ENCODE measurements around the gene RUNX3. TPM values are rescaled to one million over a fixed set of nuclear protein-coding genes. Genes with fewer than 3 reads are reported as not detected.
A peak's percentile ranks its signal among the peaks of the same experiment; 100 is the strongest.

RUNX3 gene
- total and polyA plus RNA-seq, 2 donors (not counting 1 experiment from before 2014, with no cell fraction given), result 86.0 to 127 TPM

GRCh38 chr1:24966121-24966723 lies 36.1 kb upstream of the RUNX3 start:
- intact Hi-C loops (cut with micrococcal nuclease), result no loop called here
- 80% methylated on average over 1 of the region's 4 CpGs for WGBS (ENCODE audit: insufficient coverage)
- Mint-ChIP-seq H3K9me3 (ENCODE audit: insufficient read depth) (no peaks in the 10 kb centered on the region), H3K27ac (peak overlapping the region; percentile 65), H3K4me1 (peaks cover 51% of the 10 kb centered on the region), H3K27me3 (no peaks in the 10 kb centered on the region), H3K4me3 (peak overlapping the region; percentile 5)
- Histone ChIP-seq H3K9ac (ENCODE audit: low read length) (no peak overlapping the region), H3K4me3 (ENCODE audit: control extremely low read depth in 1 of 5, extremely low read depth in 1 of 5, insufficient read depth in 1 of 5, low read depth in 2 of 5, low read length in 4 of 5) (no peak overlapping the region), H3K79me2 (ENCODE audit: control insufficient read depth, insufficient read depth, low read length) (peaks cover 19% of the 10 kb centered on the region), H4K20me1 (ENCODE audit: control insufficient read depth, insufficient read depth, low read length, poor library complexity, severe bottlenecking) (no peaks in the 10 kb centered on the region), H3K4me1 (ENCODE audit: control insufficient read depth in 2 of 2, insufficient read depth in 2 of 2, low read length in 2 of 2) (peaks cover 21 to 44% of the 10 kb centered on the region in 2 donors), H3K27ac (ENCODE audit: low read length in 2 of 2) (no peak overlapping the region), H3K27me3 (replicated peaks in 1 of 4; ENCODE audit: control extremely low read depth in 1 of 4, control insufficient read depth in 3 of 4, insufficient read depth in 4 of 4, low read length in 3 of 4) (no peaks in the 10 kb centered on the region), H3K4me2 (replicated peaks; ENCODE audit: low read depth, low read length, poor library complexity, severe bottlenecking) (no peak overlapping the region), H3K9me3 (ENCODE audit: control extremely low read depth in 1 of 3, control insufficient read depth in 2 of 3, insufficient read depth in 1 of 3, low read length in 2 of 3) (peaks cover 0 to 7% (median 0%) of the 10 kb centered on the region in 3 donors), H3K36me3 (replicated peaks in 1 of 2; ENCODE audit: control extremely low read depth in 1 of 2, control insufficient read depth in 1 of 2, extremely low read depth in 1 of 2, insufficient read depth in 2 of 2, low read length in 1 of 2) (no peaks in the 10 kb centered on the region), H2AFZ (ENCODE audit: insufficient read depth, low read depth, low read length, poor library complexity, severe bottlenecking) (no peak overlapping the region)
- POLR2A ChIA-PET, result interaction anchor here (1.2 to 4.0 kb wide), 3 partner anchors 13 to 66 kb away, joined by 5 to 22 read pairs (median 17); partner anchors contain the start of gene RUNX3
- no peak for DNase-seq
- CTCF ChIA-PET, result interaction anchor here (0.5 to 11.0 kb wide), 4 partner anchors 34 to 448 kb away, joined by 3 to 131 read pairs (median 6); no protein-coding TSS in a partner anchor
- no peak for ATAC-seq (ENCODE audit: low read depth)
- no peak for TF ChIP-seq EZH2 (IDR thresholded peaks at IDR 0.05; ENCODE audit: borderline replicate concordance, insufficient read depth, low read depth, low read length, poor library complexity, severe bottlenecking)
- TF ChIP-seq, protein P1, sequence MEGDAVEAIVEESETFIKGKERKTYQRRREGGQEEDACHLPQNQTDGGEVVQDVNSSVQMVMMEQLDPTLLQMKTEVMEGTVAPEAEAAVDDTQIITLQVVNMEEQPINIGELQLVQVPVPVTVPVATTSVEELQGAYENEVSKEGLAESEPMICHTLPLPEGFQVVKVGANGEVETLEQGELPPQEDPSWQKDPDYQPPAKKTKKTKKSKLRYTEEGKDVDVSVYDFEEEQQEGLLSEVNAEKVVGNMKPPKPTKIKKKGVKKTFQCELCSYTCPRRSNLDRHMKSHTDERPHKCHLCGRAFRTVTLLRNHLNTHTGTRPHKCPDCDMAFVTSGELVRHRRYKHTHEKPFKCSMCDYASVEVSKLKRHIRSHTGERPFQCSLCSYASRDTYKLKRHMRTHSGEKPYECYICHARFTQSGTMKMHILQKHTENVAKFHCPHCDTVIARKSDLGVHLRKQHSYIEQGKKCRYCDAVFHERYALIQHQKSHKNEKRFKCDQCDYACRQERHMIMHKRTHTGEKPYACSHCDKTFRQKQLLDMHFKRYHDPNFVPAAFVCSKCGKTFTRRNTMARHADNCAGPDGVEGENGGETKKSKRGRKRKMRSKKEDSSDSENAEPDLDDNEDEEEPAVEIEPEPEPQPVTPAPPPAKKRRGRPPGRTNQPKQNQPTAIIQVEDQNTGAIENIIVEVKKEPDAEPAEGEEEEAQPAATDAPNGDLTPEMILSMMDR (IDR thresholded peaks at IDR 0.05), result no peak

GRCh38 chr1:24965571-24965930 lies 35.5 kb upstream of the RUNX3 start:
- TF ChIP-seq EZH2 (IDR thresholded peaks at IDR 0.05; ENCODE audit: borderline replicate concordance, insufficient read depth, low read depth, low read length, poor library complexity, severe bottlenecking), result no peak
- TF ChIP-seq, protein P1 (IDR thresholded peaks at IDR 0.05), result no peak
- Histone ChIP-seq H3K9ac (ENCODE audit: low read length) (no peak overlapping the region), H3K27me3 (replicated peaks in 1 of 4; ENCODE audit: control extremely low read depth in 1 of 4, control insufficient read depth in 3 of 4, insufficient read depth in 4 of 4, low read length in 3 of 4) (no peaks in the 10 kb centered on the region), H3K27ac (ENCODE audit: low read length in 2 of 2) (peak overlapping the region; percentile 75 to 77), H2AFZ (ENCODE audit: insufficient read depth, low read depth, low read length, poor library complexity, severe bottlenecking) (peak overlapping the region; percentile 25), H3K9me3 (ENCODE audit: control extremely low read depth in 1 of 3, control insufficient read depth in 2 of 3, insufficient read depth in 1 of 3, low read length in 2 of 3) (peaks cover 0 to 7% (median 0%) of the 10 kb centered on the region in 3 donors), H3K4me2 (replicated peaks; ENCODE audit: low read depth, low read length, poor library complexity, severe bottlenecking) (peak overlapping the region; percentile 65), H3K79me2 (ENCODE audit: control insufficient read depth, insufficient read depth, low read length) (peaks cover 22% of the 10 kb centered on the region), H4K20me1 (ENCODE audit: control insufficient read depth, insufficient read depth, low read length, poor library complexity, severe bottlenecking) (no peaks in the 10 kb centered on the region), H3K36me3 (replicated peaks in 1 of 2; ENCODE audit: control extremely low read depth in 1 of 2, control insufficient read depth in 1 of 2, extremely low read depth in 1 of 2, insufficient read depth in 2 of 2, low read length in 1 of 2) (no peaks in the 10 kb centered on the region), H3K4me1 (ENCODE audit: control insufficient read depth in 2 of 2, insufficient read depth in 2 of 2, low read length in 2 of 2) (peaks cover 21 to 44% of the 10 kb centered on the region in 2 donors), H3K4me3 (ENCODE audit: control extremely low read depth in 1 of 5, extremely low read depth in 1 of 5, insufficient read depth in 1 of 5, low read depth in 2 of 5, low read length in 4 of 5) (peak overlapping the region in 2 of 5 experiments; percentile 5 to 40)
- Mint-ChIP-seq H3K27me3 (no peaks in the 10 kb centered on the region), H3K4me3 (peak overlapping the region; percentile 79), H3K27ac (peak overlapping the region; percentile 89), H3K4me1 (peaks cover 51% of the 10 kb centered on the region), H3K9me3 (ENCODE audit: insufficient read depth) (no peaks in the 10 kb centered on the region)
- intact Hi-C loops (cut with micrococcal nuclease), result loop anchor here (1.0 kb wide), 4 partner anchors 57 to 136 kb away; no protein-coding TSS in a partner anchor
- DNase-seq (no peak), ATAC-seq (ENCODE audit: low read depth) (no peak)
- ChIA-PET CTCF (interaction anchor here (1.0 to 11.0 kb wide), 7 partner anchors 30 to 116 kb away, joined by 3 to 131 read pairs (median 6); no protein-coding TSS in a partner anchor), POLR2A (interaction anchor here (0.6 to 4.0 kb wide), 4 partner anchors 13 to 57 kb away, joined by 5 to 22 read pairs (median 11); partner anchors contain the start of gene RUNX3)
- WGBS (ENCODE audit: insufficient coverage), result 75% methylated on average over 10 of the region's 10 CpGs
